NCI-H446 (cell line): ENCODE measurements around the gene PPP1R7.

Experiments used
- DNase-seq, 2 experiments: peaks; one replicate each; lab custom pipeline; 2025; lab: John Stamatoyannopoulos, UW

Gene PPP1R7

GRCh38 chr2:241230435-241230834, 80.2 kb downstream of the PPP1R7 start:
- DNase-seq, result no peak

DNA sequence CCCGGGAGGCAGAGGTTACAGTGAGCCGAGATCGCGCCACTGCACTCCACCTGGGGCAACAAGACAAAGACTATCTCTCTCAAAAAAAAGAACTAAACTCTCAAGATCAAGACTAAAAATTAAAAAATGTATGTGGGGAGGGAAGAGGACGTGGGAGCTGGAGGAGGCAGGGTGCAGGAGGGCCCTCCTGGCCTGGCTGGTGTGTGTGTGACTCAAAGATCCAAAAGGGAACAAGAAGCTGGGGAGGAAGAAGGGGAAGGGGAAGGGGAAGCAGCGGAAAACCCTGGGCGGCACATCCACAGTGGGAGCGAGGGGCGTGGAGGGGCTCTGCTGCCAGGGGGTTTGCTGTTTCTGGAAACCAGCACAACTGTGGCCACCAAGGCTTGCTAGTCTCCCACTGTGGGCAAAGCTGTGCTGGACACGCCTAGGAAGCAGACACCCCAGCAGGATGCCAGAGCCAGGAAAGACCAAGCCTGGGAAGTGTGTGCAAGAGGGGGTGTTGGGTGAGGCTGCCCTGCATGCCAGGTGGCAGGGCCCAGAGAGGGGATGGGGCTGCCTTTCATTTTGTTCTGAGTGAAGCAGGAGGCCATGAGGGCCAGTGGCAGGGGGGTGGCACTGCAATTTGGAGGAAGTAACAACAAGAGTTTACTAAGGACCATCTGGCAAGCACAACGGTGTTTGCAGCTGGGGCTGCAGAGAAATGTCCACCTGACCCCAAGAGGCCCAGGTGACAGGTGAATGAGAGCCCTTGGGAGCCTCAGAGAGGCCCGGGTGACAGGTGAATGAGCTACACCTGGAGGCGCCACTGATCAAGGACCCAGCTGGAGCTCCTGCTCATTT, 82.7 kb downstream of the PPP1R7 start:
- DNase-seq, result no peak
